Hepatocyte (in vitro differentiated cells): ENCODE measurements around the gene KIF13A. TPM values are rescaled to one million over a fixed set of nuclear protein-coding genes. Genes with fewer than 3 reads are reported as not detected.
"Not testable (repeated sequence)": the region's sequence is repeated elsewhere in the genome, so short reads cannot be mapped to it uniquely, and the experiment has no call there.

Experiments
- DNase-seq: peaks from one replicate; pipeline ENCODE4 v3.0.0-alpha.2; 2016; ENCODE audit warnings: low spot score
- H2AFZ ChIP-seq: fragments of 200-600 bp; sonication (generic); 2 replicates; pipeline ENCODE4 v1.6.0; 2016; ENCODE audit warnings: antibody characterized with exemption, mild to moderate bottlenecking
- H3K27ac ChIP-seq: fragments of 200-600 bp; sonication (generic); 2 replicates; pipeline ENCODE4 v1.5.1; 2016; ENCODE audit warnings: mild to moderate bottlenecking
- H3K27me3 ChIP-seq: fragments of 200-600 bp; sonication (generic); 2 replicates; pipeline ENCODE4 v1.6.1; 2016
- H3K36me3 ChIP-seq: fragments of 200-600 bp; sonication (generic); replicated peaks from 2 replicates; pipeline ENCODE4 v1.5.1; 2016; ENCODE audit warnings: low read depth; ENCODE audit not compliant: insufficient read depth
- H3K4me1 ChIP-seq: fragments of 200-600 bp; sonication (generic); 2 replicates; pipeline ENCODE4 v1.5.1; 2016; ENCODE audit warnings: mild to moderate bottlenecking, moderate library complexity; ENCODE audit not compliant: insufficient read depth
- H3K4me2 ChIP-seq: fragments of 200-600 bp; sonication (generic); 2 replicates; pipeline ENCODE4 v1.6.0; 2016
- H3K4me3 ChIP-seq: fragments of 200-600 bp; sonication (generic); 2 replicates; pipeline ENCODE4 v1.5.1; 2016; ENCODE audit warnings: mild to moderate bottlenecking
- H3K79me2 ChIP-seq: fragments of 200-600 bp; sonication (generic); 2 replicates; pipeline ENCODE4 v1.6.0; 2017; ENCODE audit warnings: mild to moderate bottlenecking
- H3K9me2 ChIP-seq: fragments of 200-600 bp; sonication (generic); replicated peaks from 2 replicates; pipeline ENCODE4 v1.6.0; 2017; ENCODE audit warnings: mild to moderate bottlenecking; ENCODE audit not compliant: insufficient read depth
- H3K9me3 ChIP-seq: fragments of 200-600 bp; sonication (generic); 2 replicates; pipeline ENCODE4 v1.5.1; 2016; ENCODE audit warnings: low read depth, mild to moderate bottlenecking
- H4K20me1 ChIP-seq: fragments of 200-600 bp; sonication (generic); 2 replicates; pipeline ENCODE4 v1.6.0; 2016; ENCODE audit warnings: mild to moderate bottlenecking; ENCODE audit not compliant: insufficient read depth, poor library complexity, severe bottlenecking
- CTCF ChIP-seq: fragments of 200-600 bp; sonication (generic); IDR thresholded peaks from 2 replicates; pipeline ENCODE4 v1.5.1; 2016; ENCODE audit warnings: antibody characterized with exemption, mild to moderate bottlenecking; ENCODE audit not compliant: poor library complexity
- EZH2 ChIP-seq: fragments of 200-600 bp; sonication (generic); IDR thresholded peaks from 2 replicates; pipeline ENCODE4 v1.6.1; 2016; ENCODE audit warnings: antibody characterized with exemption, mild to moderate bottlenecking, borderline replicate concordance
- EZH2phosphoT487 ChIP-seq: fragments of 200-600 bp; sonication (generic); IDR thresholded peaks from one replicate; pipeline ENCODE4 v1.6.1; 2018; ENCODE audit warnings: antibody characterized with exemption, mild to moderate bottlenecking, low read depth, moderate library complexity; ENCODE audit not compliant: unreplicated experiment, severe bottlenecking
- WGBS: methylation state at CpG from one replicate; pipeline ENCODE4 v1.1.6; 2016; ENCODE audit warnings: low lambda C conversion rate; ENCODE audit errors: missing lambda C conversion rate; 5-methylcytosine and 5-hydroxymethylcytosine counted together
- polyA plus RNA-seq: library from polyadenylated mRNA; unstranded; fragments of >200 nt; fragmentation: Nextera tagmentation; extraction: Ambion mirVana; gene quantifications from 2 replicates; pipeline ENCODE4 v1.2.1, GENCODE V29; 2016
- total RNA-seq: library from RNA; depleted of rRNA; stranded (reverse); fragments of >200 nt; gene quantifications from 2 replicates; pipeline ENCODE4 v1.2.3, GENCODE V29; 2014

KIF13A gene
- total and polyA plus RNA-seq, 2 experiments from 2014 or later, result 13.0 to 27.9 TPM

GRCh38 chr6:17744757-17745308 lies 242.6 kb downstream of the KIF13A start:
- not testable (repeated sequence) for DNase-seq, H3K4me3 ChIP-seq, H3K4me1 ChIP-seq, H3K27me3 ChIP-seq, H3K27ac ChIP-seq, H4K20me1 ChIP-seq, H3K79me2 ChIP-seq, H3K4me2 ChIP-seq, H3K9me3 ChIP-seq, H3K36me3 ChIP-seq, H2AFZ ChIP-seq, H3K9me2 ChIP-seq
- 91% methylated on average over 13 of the region's 13 CpGs for WGBS

- Histone ChIP-seq H3K27ac (no peak overlapping the region), H3K9me3 (no peaks in the 10 kb centered on the region), H3K4me2 (no peak overlapping the region), H3K9me2 (no peaks in the 10 kb centered on the region), H2AFZ (no peak overlapping the region), H3K36me3 (no peaks in the 10 kb centered on the region), H3K4me1 (no peaks in the 10 kb centered on the region), H3K79me2 (no peaks in the 10 kb centered on the region), H3K27me3 (no peaks in the 10 kb centered on the region), H3K4me3 (no peak overlapping the region), H4K20me1 (no peaks in the 10 kb centered on the region)
- TF ChIP-seq EZH2 (no peak), EZH2phosphoT487 (no peak), CTCF (no peak)
- 66% methylated on average over 11 of the region's 11 CpGs for WGBS
- no peak for DNase-seq
Observed at GRCh38 chr6:17744019-17744756, 243.2 kb downstream of the KIF13A start.

GRCh38 chr6:17741507-17741906 lies 245.9 kb downstream of the KIF13A start:
- 75% methylated on average over 8 of the region's 8 CpGs for WGBS
- no peak overlapping the region for H3K27ac ChIP-seq
- no peaks in the 10 kb centered on the region for H3K36me3 ChIP-seq
- no peaks in the 10 kb centered on the region for H3K27me3 ChIP-seq
- no peak overlapping the region for H2AFZ ChIP-seq
- no peaks in the 10 kb centered on the region for H3K79me2 ChIP-seq
- no peak overlapping the region for H3K4me2 ChIP-seq
- H3K4me1 ChIP-seq, result no peaks in the 10 kb centered on the region
- no peaks in the 10 kb centered on the region for H4K20me1 ChIP-seq
- no peak for DNase-seq
- no peaks in the 10 kb centered on the region for H3K9me3 ChIP-seq
- no peak overlapping the region for H3K4me3 ChIP-seq
- H3K9me2 ChIP-seq, result no peaks in the 10 kb centered on the region
- TF ChIP-seq EZH2phosphoT487, result no peak
- TF ChIP-seq CTCF, result no peak
- no peak for TF ChIP-seq EZH2

- Histone ChIP-seq H3K4me1 (no peaks in the 10 kb centered on the region), H2AFZ (no peak overlapping the region), H3K27me3 (no peaks in the 10 kb centered on the region), H3K36me3 (no peaks in the 10 kb centered on the region), H3K9me3 (no peaks in the 10 kb centered on the region), H3K79me2 (no peaks in the 10 kb centered on the region), H3K9me2 (no peaks in the 10 kb centered on the region), H3K4me3 (no peak overlapping the region), H3K27ac (no peak overlapping the region), H4K20me1 (no peaks in the 10 kb centered on the region), H3K4me2 (no peak overlapping the region)
- TF ChIP-seq CTCF (no peak), EZH2 (no peak), EZH2phosphoT487 (no peak)
- WGBS, result 80% methylated on average over 5 of the region's 5 CpGs
- no peak for DNase-seq
Observed at GRCh38 chr6:17740559-17741220, 246.7 kb downstream of the KIF13A start.
